SKM-1 treated with dmso at 0.1 percent for 144 hours (cell line): ENCODE results near the gene PIGZ.

ENCODE experiments used
- DNase-seq: peaks from one replicate; lab custom pipeline; 2025; ENCODE audit not compliant: unreplicated experiment; lab: John Stamatoyannopoulos, UW

Gene PIGZ

GRCh38 chr3:196968233-196969133 is at the start of gene PIGZ:
TSS of gene PIGZ (minus strand) at chr3:196968833. CDS start at chr3:196952031, 16,802 bp downstream.
- peak; percentile 24 for DNase-seq

GRCh38 chr3:197017003-197017402 is 48.4 kb upstream of the PIGZ start:
- no peak for DNase-seq

- no peak for DNase-seq
Observed at GRCh38 chr3:197015790-197016736, 47.4 kb upstream of the PIGZ start.

GRCh38 chr3:197014942-197015575 is 46.4 kb upstream of the PIGZ start:
- DNase-seq: no peak

DNA sequence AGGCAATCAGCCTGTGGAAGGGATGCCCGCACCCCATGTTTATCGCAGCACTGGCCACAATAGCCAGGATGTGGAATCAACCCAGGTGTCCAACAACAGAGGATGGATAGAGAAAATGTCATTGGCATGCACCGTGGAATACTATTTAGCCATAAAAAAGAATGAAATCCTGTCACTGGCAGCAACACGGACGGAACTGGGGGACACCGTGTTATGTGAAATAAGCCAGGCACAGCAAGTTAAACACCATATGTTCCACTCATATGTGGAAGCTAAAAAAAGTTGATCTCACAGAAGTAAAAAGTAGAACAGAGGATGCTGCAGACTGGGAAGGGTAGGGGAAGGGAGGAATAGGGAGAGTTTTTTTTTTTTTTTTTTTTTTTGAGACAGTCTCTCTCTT is 45.4 kb upstream of the PIGZ start:
- DNase-seq: no peak

GRCh38 chr3:197012540-197012883 is 43.9 kb upstream of the PIGZ start:
- no peak for DNase-seq

GRCh38 chr3:197011780-197012539 is 43.3 kb upstream of the PIGZ start:
- DNase-seq: no peak

GRCh38 chr3:197010556-197011351 is 42.1 kb upstream of the PIGZ start:
- DNase-seq: no peak

DNA sequence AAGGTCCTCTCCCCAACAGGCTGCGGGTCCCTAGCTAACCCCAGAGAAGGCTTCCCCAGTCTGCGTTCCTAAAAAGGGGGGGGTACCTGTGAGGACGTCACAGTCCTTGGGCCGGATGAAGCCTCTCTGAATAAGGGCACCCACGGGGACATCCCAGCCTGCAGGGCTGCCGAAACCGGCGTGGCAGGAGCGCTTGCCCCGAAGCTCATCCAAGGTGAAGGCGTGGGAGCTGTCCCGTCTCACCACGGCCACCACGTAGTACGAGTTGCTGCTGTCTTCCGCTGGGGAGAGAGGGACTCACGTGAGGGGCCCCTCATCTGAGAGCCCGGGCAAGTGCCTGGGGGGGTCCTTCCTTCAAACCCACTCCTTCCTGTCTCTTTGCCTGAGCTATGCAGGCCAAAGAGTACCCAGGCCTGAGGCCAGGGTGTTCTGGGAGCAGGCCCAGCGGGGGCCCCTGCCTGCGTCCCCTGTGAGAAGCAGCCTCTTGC is 40.9 kb upstream of the PIGZ start:
- DNase-seq: no peak

- DNase-seq: no peak
Observed at GRCh38 chr3:197008436-197009209, 40.0 kb upstream of the PIGZ start.

DNA sequence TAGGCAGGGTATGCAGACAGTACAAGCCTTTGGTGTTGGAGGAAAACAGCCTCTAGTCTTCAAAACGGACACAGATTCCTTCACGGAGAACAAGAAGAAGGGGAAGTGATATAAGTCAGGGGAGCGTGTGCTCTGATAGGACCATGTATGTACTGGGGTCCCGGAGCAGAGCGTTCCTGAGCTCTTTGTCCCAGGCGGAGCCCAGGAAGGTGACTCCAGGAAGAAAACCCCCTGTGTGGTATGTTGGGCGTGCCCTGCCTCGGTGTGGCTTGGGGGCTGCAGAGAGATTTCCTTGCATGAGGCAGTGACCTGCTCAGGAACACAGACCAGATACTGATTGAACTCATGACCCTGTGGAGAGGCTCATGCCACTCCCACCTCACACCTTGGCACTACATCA is 39.3 kb upstream of the PIGZ start:
- no peak for DNase-seq

GRCh38 chr3:197007296-197007940 is 38.8 kb upstream of the PIGZ start:
- DNase-seq: no peak

DNA sequence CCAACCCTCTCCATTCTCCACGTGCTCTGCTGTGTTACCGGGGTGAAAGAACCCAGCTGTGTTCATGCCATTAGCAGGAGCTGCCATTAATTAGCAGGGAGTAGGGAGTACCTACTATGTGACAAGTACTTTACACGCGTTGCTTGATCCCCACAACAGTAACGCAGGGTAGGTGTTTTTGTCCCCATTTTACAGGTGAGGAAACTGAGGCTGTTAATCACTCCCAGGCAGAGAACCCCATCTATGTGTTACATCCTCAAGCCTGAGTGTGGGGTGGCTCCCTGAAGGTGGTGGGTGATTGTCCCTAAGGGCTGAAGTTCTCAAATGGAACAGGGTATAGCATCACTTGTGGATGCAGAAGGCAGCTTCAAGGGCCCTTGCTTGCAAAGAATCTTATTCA is 38.2 kb upstream of the PIGZ start:
- no peak for DNase-seq

GRCh38 chr3:197006446-197006845 is 37.8 kb upstream of the PIGZ start:
- DNase-seq: no peak

- peak; percentile 30 for DNase-seq
Observed at GRCh38 chr3:197003461-197004385, 35.1 kb upstream of the PIGZ start.

DNA sequence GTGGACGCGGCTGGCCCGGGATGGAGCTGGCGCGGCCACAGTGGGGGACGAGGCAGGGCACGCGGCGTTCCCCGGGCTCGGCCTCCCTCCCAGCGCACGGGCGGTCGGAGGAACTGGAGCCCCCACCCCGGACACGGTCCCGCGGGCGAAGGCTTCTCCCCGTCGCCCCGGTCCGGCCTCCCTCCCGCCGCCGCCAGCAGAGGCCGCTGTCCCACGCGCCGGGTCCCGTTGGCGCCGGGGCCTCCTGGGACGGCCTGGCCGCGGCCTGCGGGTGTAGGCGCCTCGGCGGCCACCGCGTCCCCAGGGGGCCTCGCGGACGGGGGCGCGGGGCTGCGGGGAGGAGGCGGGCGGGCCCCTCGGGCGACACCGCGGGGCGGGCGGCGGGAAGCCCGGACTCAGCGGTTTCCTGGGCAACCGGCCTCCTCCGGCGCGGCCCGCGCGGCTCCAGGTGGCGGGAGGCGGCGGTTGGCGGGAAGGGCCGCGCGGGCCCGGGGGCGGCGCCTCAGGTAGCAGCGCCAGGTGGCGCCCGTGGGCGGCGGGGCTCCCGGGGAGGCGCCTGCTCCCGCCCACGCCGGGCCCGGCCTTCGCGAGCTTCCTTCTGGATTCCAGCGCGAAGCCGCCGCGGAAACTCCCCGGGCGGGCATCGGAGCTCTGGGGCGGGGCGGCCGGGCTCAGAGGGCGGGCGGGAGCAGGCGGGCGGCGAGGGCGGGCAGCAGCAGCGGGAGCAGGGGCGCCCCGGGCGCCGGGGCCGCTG is 34.2 kb upstream of the PIGZ start:
- DNase-seq: peak; percentile 66
